Measurements from ENCODE around the gene NTMT1. TPM values are rescaled to one million over a fixed set of nuclear protein-coding genes. Genes with fewer than 3 reads are reported as not detected.
"Not testable (repeated sequence)": the region's sequence is repeated elsewhere in the genome, so short reads cannot be mapped to it uniquely, and the experiment has no call there.

NTMT1 gene
- polyA plus RNA-seq, 12 donors = 24.0 to 37.4 (median 32.1) TPM; not detected in 1

DNA sequence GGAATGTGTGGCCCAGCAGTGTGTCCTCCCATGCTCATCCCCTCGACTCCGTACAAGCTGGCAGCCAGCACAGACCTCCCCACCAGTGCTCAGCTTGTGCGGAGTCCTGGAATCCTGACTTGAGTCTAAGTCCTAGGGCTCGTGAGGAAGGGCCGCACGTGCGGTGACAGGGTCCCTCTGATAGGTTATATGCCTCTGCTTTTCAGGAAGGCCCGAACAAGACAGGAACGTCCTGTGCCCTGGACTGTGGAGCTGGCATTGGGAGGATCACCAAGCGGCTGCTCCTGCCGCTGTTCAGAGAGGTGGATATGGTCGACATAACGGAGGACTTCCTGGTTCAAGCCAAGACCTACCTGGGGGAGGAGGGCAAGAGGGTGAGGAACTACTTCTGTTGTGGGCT, 7.9 kb downstream of the NTMT1 start:
- DNase-seq = no peak

DNA sequence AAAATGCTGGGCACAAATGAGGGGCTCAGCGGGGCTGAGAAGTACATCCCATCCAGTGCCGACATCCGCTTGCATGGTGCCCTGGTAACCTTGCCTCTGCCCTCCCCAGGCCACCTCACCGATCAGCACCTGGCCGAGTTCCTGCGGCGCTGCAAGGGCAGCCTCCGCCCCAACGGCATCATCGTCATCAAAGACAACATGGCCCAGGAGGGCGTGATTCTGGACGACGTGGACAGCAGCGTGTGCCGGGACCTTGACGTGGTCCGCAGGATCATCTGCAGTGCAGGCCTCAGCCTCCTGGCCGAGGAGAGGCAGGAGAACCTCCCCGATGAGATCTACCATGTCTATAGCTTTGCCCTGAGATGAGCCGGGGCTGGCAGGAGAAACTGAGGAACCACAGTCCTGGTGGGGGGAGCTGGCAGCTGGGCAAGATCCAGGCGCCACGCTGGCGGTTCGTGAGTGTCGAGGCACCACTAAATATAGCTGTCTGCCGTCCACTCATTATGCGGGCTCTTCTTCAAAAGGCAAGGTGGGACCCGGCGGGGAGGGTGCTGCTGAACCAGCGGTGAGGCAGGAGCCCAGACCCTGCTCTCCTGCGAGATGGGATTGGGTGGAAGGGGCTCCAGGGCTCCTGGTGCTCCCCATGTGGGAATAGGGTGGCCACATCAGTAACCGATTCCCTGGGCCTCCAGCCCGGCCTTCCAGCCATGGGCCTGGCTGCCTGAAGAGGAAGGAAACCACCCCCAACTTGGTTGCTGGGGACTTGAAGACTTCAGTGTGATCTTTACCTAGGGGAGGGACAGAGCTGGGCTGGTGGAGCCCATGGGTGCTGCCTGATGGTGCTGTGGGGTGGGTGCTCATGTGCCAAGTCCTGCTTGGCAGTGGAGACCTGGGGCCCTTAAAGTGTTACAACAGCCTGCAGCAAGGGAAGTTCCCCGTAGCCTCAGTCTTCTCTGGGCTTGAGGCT, 9.4 kb downstream of the NTMT1 start:
- no peak for DNase-seq

DNA sequence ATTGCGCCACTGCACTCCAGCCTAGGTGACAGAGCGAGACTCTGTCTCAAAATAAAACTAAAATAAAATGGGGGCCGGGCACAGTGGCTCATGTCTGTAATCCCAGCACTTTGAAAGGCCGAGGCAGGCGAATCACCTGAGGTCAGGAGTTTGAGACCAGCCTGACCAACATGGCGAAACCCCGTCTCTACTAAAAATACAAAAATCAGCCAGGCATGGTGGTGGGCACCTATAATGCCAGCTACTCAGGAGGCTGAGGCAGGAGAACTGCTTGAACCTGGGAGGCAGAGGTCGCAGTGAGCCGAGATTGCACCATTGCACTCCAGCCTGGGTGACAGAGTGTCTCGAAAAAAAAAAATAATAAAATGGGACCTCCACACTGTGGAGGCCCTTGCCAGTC, 10.4 kb downstream of the NTMT1 start:
- not testable (repeated sequence) for DNase-seq

DNA sequence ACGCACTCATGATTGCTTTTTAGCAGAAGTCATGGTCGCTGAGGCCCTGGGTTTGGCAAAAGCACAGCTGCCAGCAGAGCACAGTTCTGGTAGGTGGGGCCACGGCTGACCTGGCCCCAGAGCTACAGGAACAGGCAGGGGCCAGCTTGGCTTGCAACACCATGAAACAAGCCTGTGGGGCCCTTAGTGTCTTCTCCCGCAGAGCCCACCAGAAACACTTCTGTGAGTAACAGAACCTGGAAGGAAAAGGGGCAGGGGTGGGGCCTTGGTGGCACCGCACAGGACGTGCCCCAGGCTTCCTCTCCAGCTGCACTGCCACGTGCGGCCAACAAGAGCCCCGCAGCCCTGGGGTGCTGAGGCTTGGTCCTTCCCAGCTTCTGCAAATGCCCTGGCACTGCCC, 11.1 kb downstream of the NTMT1 start:
- DNase-seq = no peak

DNA sequence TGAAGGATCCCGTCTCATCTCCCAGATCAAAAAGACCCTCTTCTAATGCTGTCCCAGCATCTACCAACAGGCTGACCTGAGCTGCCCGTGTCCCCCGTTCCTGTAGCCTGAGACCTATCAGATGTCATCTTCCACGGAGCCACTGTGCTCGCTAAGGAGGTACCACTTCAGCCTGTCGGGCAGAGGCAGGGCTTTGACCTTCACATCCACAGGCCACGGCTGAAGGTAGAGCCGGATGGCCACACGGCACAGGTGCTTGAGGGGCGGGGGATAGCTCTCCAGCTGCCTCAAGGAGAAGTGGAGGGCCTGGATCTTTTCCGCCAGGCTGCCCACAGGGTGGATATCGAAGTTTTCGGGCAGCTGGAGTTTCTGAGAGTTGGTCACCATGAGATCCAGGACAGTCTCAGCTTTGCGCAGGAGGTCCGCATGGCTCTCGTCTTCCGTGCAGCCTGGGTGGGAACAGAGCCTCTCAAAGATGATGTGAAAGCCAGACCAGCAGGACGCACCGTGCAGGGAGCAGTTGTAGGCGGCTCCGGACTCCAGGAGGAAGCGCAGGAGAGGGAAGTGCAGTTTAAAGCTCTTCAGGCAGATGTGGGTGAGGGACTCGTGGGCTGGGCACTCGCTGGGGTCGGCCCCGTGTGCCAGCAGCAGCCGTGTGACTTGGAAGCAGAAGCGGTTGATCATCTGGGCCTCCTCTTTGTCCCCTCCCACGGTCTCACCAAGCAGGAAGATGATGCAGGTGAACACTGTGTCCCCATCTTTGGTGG, 11.9 kb downstream of the NTMT1 start:
- no peak for DNase-seq

DNA sequence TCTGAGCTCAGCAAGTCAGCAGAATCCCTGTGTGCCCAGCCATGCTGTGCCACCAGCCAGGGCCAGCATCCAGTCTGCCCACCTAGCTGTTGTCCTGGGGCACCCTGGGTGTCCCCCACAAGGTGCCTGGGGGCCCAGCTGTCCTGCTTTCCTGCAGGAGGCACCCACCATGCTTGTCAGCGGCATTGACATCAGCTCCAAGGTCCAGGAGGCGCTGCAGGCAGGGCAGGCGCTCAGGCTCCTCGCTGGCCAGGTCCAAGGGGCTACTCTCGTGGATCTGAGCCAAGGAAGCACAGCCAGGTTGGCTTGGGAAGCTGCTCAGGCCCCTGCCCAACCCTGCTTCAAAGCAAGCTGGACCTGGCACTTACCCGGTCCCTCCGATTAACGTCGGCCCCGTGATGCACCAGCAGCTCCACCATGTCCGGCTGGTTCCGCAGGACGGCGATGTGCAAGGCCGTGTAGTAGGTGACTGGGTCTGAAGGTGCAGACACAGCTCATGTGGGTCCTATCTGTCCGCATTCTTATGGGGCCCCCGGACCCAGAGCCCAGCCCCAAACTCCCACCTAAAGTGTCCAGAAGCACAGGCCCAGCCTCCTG, 13.2 kb downstream of the NTMT1 start:
- no peak for DNase-seq

DNA sequence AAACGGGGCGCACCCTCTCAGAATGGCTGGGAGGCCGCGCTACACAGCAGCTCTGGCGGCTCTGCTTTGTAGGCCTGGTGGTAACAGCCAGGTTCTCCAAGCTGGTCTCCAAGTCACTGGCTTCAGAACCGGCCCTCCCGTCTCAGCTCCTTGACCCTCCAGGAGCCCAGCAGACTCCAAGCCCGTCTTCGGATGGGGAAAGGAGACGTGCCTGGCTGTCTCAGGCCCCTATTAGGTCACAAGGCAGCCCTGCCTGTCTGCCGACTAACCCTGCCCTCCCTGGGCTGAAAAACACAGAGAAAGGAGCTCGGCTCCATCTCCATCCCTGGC, 13.8 kb downstream of the NTMT1 start:
- DNase-seq = no peak

DNA sequence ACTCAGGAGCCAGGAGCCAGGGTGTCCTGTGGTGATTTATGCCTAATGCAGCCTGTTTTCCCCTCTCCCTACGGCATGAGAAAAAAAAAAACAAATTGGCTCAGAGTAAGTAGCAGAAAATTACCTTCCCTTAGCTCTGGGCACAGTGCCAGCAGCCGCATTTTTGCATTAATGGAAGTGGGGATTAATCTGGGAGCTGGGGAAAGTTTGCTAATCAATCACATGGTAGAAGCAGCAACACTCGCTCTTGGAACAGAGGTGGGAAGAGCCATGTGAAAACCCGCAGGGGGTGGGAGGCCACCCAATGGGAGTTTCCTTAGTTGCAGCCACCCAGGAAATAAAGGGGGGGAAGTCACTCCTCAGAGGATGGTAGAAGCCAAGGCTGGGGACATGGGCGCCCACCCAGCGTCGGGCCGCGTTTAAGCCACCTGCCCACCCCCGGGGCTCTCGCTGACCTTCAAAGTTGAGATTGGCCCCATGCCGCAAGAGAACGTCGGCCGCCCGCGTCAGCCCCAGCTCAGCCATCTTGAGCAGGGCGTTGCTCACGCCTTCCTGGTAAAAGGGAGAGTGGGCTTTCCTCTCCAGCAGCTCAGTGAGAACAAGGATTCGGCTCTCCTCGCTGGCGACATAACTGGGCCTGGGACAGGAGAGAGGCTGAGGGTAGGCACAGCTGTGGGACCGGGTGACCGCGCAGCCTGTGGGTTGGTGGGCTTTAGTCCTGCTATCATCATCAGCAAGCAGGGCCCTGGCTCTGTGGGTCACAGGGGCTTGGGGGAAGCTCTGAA, 14.3 kb downstream of the NTMT1 start:
- no peak for DNase-seq

DNA sequence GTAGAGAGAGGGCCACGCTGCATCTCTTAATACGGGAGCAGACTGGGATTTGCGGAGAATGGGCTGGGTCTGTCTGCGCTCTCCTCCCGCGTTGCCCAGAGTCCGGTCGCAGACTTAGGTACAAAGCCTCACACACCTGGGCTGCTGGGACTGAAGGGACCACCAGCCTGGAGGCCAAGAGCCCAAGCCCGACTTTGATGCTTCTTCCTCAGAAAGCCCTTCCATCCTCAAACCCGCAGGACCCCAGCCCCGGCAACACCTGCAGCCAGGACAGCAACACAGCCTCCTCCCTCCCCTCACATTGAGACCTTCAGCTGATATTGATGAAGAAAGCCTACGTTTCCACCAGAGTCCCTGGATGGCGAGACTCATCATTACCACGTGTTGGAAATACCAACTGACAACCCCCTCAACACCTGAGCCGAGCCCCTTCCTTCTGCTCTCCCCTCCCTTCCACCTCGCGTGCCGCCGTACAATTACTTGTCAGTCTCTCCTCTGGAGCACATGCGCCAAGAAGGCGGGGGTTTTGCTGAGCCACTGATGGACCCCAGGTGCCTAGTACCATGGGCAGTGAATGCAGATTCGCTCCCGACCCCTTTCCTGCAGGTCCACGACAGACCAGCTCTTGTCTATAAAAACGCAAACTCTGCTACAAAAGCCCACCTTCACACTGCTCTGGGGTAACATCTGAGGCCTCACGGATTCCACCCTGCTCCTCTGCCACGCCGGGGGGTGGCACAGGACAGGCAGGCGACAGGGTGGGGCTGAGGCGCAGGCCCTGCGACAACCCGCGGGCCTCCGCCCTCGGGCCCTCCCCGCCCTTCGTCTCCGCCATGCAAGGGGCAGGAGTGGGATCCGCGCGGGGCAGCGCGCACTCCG, 15.1 kb downstream of the NTMT1 start:
- DNase-seq = no peak

DNA sequence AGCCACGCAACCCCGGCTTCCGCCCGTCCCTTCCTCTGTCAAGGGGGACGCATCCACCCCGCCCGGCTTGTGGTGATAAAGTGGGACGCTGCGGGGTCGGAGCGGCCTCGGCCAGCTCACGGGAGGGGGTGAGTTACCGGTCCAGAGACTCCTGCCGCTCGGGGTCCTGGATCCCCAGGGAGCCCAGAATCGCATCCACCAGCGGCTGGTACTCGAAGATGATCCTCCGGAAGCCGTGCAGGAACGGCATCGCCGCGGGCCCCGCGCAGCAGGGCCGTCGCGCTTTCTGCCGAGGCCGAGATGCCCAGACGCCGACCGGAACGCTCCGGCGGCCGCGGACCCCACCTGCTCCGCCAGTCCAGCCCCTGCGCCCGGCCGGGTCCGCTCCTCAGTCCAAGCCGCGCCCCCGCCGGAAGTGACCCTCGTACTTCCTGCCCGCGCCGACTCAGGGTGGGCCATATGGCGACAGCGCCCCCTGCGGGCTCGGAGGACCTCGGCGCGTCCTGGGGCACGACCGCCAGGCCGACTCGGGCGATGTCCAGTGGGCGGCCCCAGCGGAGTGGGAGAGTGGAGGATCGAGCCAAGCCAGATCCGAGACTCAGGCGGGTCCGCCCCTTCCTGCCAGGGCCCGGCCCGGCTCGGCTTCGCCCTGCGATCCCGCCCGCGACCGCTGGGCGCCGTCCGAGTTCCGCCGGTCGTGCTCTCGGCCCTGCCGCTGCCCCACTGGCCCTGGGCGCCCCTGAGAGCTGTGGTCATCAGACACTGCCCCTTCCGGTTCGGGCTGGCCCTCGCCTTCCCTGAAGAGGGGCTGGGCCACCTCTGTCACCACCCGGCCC, 16.0 kb downstream of the NTMT1 start, which contains the start of gene ASB6:
TSS of gene ASB6 (minus strand) at position 402 of the 836 bp plus-strand sequence. CDS start at position 250, 152 bp downstream.
- peak; percentile 98 for DNase-seq

DNA sequence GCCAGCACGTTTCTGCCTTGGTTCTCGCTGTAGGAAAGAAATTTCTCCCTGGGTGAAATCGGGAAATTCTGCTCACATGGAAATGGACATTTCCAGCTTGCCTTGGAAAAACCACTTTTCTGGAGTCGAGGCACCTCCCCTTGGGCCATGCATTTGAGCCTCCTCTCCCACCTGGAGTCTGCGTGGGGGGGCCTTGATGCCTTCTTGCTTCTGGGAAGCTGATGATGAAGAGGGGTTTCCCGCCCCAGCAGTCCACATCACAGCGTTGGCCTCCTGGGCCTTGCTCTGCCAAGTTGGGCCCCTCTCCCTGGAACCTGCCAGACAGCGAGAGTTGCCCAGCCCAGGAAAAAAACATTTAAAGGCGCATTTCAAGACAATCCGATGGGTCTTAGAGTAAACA, 17.7 kb downstream of the NTMT1 start:
- no peak for DNase-seq

DNA sequence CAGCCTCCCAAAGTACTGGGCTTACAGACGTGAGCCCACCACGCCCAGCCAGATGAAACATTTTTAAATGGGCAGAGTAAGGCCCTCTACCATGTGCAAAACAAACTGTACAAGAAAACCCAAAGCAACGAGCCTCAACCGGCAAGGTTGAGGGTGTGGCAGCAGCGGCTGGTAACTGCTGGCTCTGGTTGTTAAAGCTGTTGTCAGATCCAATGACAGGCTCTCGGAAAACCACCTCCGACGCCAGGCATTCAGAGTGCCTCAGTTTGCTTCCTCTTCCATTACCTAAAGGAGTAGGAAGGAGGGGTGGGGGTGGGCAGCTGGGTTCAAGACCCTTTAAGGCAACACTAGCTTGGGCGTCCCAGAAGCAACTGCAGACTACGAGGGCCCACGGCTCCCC, 18.4 kb downstream of the NTMT1 start:
- no peak for DNase-seq

DNA sequence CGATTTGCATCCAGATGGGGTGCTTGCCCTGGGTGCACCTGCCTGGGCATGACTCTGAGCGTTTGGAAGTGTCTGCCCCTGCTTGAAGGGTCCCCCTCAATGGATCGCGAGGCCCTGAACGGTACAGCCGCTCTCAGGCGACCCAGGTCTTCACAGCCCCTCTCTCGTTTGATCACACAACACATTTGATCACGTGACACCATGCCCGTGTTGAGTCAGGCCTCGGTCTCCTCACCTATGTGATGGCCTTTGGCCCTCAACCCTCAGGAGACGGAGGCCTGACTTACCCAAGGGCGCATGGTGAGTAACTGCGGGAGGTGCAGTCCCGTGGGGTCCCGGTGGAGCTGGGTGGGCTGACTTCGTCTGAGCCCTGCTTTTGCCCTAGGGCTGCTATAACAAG, 18.9 kb downstream of the NTMT1 start:
- DNase-seq = no peak

DNA sequence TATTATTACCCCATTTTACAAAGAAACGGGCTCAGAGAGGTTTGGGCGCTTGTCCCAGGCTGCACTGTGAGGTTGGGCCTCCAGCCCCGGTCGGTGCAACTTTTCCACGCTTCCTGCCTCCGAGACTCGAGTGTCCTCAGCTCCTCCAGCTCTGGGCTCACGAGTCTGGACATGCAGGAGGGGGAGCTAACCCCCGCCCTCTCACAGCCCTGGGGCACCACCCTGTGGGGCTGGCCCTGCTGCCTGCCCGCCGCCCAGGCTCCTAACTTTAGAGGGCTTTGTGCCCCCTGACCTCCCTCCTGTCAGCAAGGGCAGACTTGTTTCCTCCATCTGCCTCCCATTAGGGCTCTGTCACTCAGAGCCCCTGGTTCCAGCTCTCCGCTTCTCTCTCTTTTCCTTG, 20.3 kb downstream of the NTMT1 start:
- DNase-seq = no peak

DNA sequence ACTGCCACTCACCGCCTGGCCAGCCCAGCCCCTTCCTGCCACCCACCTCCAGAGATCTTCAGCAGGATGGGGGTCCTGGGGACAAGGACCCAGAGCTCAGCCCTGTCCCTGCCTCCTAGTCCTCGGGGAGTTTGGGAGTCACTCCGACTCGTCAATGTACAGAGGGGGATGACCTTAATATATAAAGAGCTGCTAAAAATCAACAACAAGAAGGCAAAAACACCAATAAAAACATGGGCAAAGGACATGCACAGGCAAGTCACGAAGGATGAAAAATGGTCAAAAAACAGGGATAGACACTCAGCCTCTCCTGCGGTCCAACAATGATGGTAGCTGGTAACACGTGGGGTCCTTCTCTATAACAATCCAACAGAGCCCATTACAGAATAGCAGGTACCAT, 20.7 kb downstream of the NTMT1 start:
- DNase-seq = no peak

DNA sequence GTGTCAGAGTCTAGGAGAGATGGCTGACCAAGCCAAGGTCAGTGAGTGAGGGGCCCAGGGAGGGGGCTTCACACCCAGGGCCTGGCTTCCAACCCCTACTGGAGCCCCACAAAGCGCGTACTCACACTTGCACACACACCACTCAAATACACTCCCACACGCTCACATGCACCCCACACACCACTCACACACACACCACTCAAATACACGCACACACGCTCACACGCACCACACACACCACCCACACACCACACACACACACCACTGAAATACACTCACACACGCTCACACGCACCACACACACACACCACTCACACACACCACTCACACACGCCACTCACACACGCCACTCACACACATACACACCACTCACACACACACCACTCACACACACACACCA, 21.7 kb downstream of the NTMT1 start:
- no peak for DNase-seq

DNA sequence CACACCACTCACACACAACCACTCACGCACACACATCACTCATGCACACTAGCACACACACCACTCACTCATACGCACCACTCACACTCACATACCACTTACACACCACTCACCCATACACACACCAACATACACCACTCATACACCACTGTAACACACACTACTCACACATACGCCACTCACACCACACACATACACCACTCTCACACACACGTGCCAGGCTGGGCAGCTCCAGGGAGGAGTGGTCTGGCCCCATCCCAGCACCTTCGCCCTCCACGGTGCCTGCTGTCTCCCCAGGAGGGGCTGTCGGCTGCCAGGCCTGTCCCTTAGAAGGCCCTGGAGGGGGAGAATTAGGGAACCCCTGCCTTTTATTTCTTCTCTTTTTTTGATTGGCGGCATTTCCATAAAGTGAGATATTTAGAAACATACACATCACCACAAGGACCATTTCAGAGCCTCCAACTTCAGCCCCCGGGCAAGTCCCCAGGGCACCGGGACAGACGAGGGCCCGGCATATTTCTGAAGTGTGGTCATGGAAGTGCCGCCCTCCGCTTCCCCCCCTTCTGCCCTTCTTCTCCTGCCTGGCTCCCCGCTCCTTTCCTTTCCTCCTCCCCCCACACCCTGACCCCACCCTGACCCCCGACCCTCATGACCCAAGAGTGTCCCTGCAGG, 22.3 kb downstream of the NTMT1 start:
- no peak for DNase-seq

DNA sequence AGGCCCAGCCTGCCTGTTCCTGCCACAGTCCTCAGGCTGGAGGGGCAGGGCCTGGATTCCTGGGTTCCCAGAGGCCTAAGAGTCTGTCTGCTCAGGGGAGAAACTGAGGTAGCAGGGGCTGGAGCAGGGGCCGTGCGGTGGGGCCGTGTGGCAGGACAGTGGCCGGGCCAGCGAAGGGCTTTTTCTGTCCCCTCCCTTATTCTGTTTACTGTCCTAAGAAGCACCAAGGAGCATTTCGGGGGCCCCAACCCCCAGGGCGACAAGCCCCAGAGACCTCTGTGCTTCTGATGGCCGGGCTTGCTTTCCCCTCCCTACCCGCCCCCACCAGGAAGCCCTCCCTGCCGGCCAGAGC, 22.8 kb downstream of the NTMT1 start:
- no peak for DNase-seq

All from muscle of arm (tissue), 12 donors.